Naive thymus-derived CD4-positive, alpha-beta T cell (primary cell): ENCODE measurements around the gene AGXT2. TPM values are rescaled to one million over a fixed set of nuclear protein-coding genes. Genes with fewer than 3 reads are reported as not detected.

Source experiments
- ATAC-seq: fragments of 150-1000 bp; cut with Tn5 transposase; 2 replicates; pipeline ENCODE4 v1.10.0; 2021; ENCODE audit warnings: mild to moderate bottlenecking, moderate library complexity
- CTCF ChIA-PET: fragments of 350-600 bp; sonication (Branson Sonifier 250); formaldehyde crosslinking; loops from one replicate; lab custom pipeline; 2021; ENCODE audit warnings: antibody characterized with exemption; lab: Charles Lee
- POLR2A ChIA-PET: fragments of 350-600 bp; sonication (Branson Sonifier 250); formaldehyde crosslinking; loops from one replicate; lab custom pipeline; 2021; ENCODE audit warnings: antibody characterized with exemption, inconsistent platforms; lab: Charles Lee
- DNase-seq, 9 donors: peaks; one replicate each; pipeline versions ENCODE4 v3.0.0 to v3.0.0-alpha.2; 2020 to 2022; ENCODE audit warnings: mixed read lengths in 1 of 9
- H3K27ac ChIP-seq: one replicate; pipeline ENCODE4 v1.7.0; 2013; ENCODE audit warnings: mild to moderate bottlenecking, low read depth, low read length, moderate library complexity
- H3K27me3 ChIP-seq, 2 donors: one replicate each; pipeline ENCODE4 v1.7.0; 2013; ENCODE audit warnings: low read length in 2 of 2, mild to moderate bottlenecking in 2 of 2, moderate library complexity in 2 of 2; ENCODE audit not compliant: control insufficient read depth in 2 of 2, insufficient read depth in 2 of 2
- H3K36me3 ChIP-seq, 3 experiments: 1 replicate in 2 of 3; 2 replicates in 1 of 3; pipeline ENCODE4 v1.7.0; 2013; ENCODE audit warnings: low read length in 3 of 3, mild to moderate bottlenecking in 3 of 3, moderate library complexity in 1 of 3; ENCODE audit not compliant: insufficient read depth in 3 of 3, control insufficient read depth in 2 of 3
- H3K4me1 ChIP-seq, 2 donors: one replicate each; pipeline ENCODE4 v1.7.0; 2013; ENCODE audit warnings: low read length in 2 of 2, mild to moderate bottlenecking in 2 of 2, moderate library complexity in 1 of 2; ENCODE audit not compliant: control insufficient read depth in 2 of 2, insufficient read depth in 2 of 2
- H3K4me3 ChIP-seq: 2 replicates; pipeline ENCODE4 v1.7.0; 2013; ENCODE audit warnings: mild to moderate bottlenecking, low read length
- H3K9me3 ChIP-seq, 3 experiments: 1 replicate in 2 of 3; 2 replicates in 1 of 3; pipeline ENCODE4 v1.7.0; 2013; ENCODE audit warnings: low read length in 3 of 3; ENCODE audit not compliant: control insufficient read depth in 2 of 3
- H3K27ac Mint-ChIP-seq, 9 donors: one replicate each; pipeline ENCODE4 v1.8.0; 2020 to 2022; ENCODE audit warnings: mixed read lengths in 9 of 9, mild to moderate bottlenecking in 8 of 9, moderate library complexity in 5 of 9, inconsistent platforms in 2 of 9
- H3K27me3 Mint-ChIP-seq, 5 donors: one replicate each; pipeline ENCODE4 v1.8.0; 2021 to 2022; ENCODE audit warnings: mixed read lengths in 5 of 5, mild to moderate bottlenecking in 1 of 5
- H3K36me3 Mint-ChIP-seq, 5 donors: one replicate each; pipeline ENCODE4 v1.8.0; 2020 to 2022; ENCODE audit warnings: mixed read lengths in 5 of 5, mild to moderate bottlenecking in 3 of 5, inconsistent platforms in 1 of 5
- H3K4me1 Mint-ChIP-seq, 7 donors: one replicate each; pipeline ENCODE4 v1.8.0; 2020 to 2022; ENCODE audit warnings: mixed read lengths in 7 of 7, mild to moderate bottlenecking in 3 of 7, inconsistent platforms in 1 of 7
- H3K4me3 Mint-ChIP-seq, 10 donors: one replicate each; pipeline ENCODE4 v1.8.0; 2020 to 2022; ENCODE audit warnings: mild to moderate bottlenecking in 10 of 10, mixed read lengths in 10 of 10, moderate library complexity in 6 of 10, inconsistent platforms in 2 of 10
- H3K9me3 Mint-ChIP-seq, 11 donors: one replicate each; pipeline ENCODE4 v1.8.0; 2020 to 2022; ENCODE audit warnings: mixed read lengths in 11 of 11, mild to moderate bottlenecking in 4 of 11, inconsistent platforms in 1 of 11, moderate library complexity in 1 of 11
- intact Hi-C, 2 donors: fragments of 100-400 bp; cut with micrococcal nuclease; formaldehyde crosslinking; loops; one replicate each; pipeline ENCODE4 v1.15.1; 2023
- polyA plus RNA-seq, 2 donors: library from polyadenylated mRNA; unstranded; fragments of 300-500 nt; fragmentation: Illumina TruSeq; gene quantifications; one replicate each; pipeline ENCODE4 v1.2.3, GENCODE V29; 2021
- total RNA-seq, 6 experiments: library from RNA in 5 of 6; stranded (reverse) in 5 of 6; gene quantifications; 1 replicate in 5 of 6; 2 replicates in 1 of 6; pipeline ENCODE4 v1.2.3 and lab custom pipeline; 2021 to 2026

The AGXT2 gene
- total and polyA plus RNA-seq, 7 experiments from 2014 or later: not detected

GRCh38 chr5:34968258-34968657, 79.5 kb downstream of the AGXT2 start:
- no peaks in the 10 kb centered on the region for H3K4me1 ChIP-seq
- no peak overlapping the region for H3K4me3 Mint-ChIP-seq
- intact Hi-C loops: no loop called here
- no peaks in the 10 kb centered on the region for H3K27me3 ChIP-seq
- peaks cover 0 to 3% (median 0%) of the 10 kb centered on the region in 7 donors for H3K4me1 Mint-ChIP-seq
- no peak overlapping the region for H3K4me3 ChIP-seq
- H3K9me3 Mint-ChIP-seq: peaks cover 0 to 14% (median 10%) of the 10 kb centered on the region in 11 donors
- ChIA-PET CTCF (no interaction called here), POLR2A (no interaction called here)
- H3K9me3 ChIP-seq: no peaks in the 10 kb centered on the region
- ATAC-seq: no peak
- peaks cover 0 to 23% (median 16%) of the 10 kb centered on the region in 5 donors for H3K36me3 Mint-ChIP-seq
- no peak for DNase-seq
- H3K27me3 Mint-ChIP-seq: no peaks in the 10 kb centered on the region
- no peaks in the 10 kb centered on the region for H3K36me3 ChIP-seq
- H3K27ac ChIP-seq: no peak overlapping the region
- no peak overlapping the region for H3K27ac Mint-ChIP-seq

- no peaks in the 10 kb centered on the region for H3K27me3 ChIP-seq
- H3K9me3 Mint-ChIP-seq: peaks cover 0 to 14% (median 10%) of the 10 kb centered on the region in 11 donors
- no peaks in the 10 kb centered on the region for H3K36me3 ChIP-seq
- no peaks in the 10 kb centered on the region for H3K9me3 ChIP-seq
- peaks cover 0 to 3% (median 0%) of the 10 kb centered on the region in 7 donors for H3K4me1 Mint-ChIP-seq
- DNase-seq (no peak), ATAC-seq (no peak)
- intact Hi-C loops: no loop called here
- no peak overlapping the region for H3K4me3 Mint-ChIP-seq
- H3K27ac Mint-ChIP-seq: no peak overlapping the region
- no peak overlapping the region for H3K27ac ChIP-seq
- CTCF ChIA-PET: no interaction called here
- H3K36me3 Mint-ChIP-seq: peaks cover 0 to 23% (median 16%) of the 10 kb centered on the region in 5 donors
- H3K27me3 Mint-ChIP-seq: no peaks in the 10 kb centered on the region
- H3K4me3 ChIP-seq: no peak overlapping the region
- H3K4me1 ChIP-seq: no peaks in the 10 kb centered on the region
- POLR2A ChIA-PET: no interaction called here
These were observed 80.2 kb downstream of the AGXT2 start for GRCh38 chr5:34967540-34967939.

GRCh38 chr5:34959323-34959722, 88.4 kb downstream of the AGXT2 start:
- no peaks in the 10 kb centered on the region for H3K27me3 ChIP-seq
- ATAC-seq (no peak), DNase-seq (no peak)
- Mint-ChIP-seq H3K27ac (peak overlapping the region in 8 of 9 donors; percentile 3 to 78 (median 48)), H3K9me3 (peaks cover 0 to 2% (median 0%) of the 10 kb centered on the region in 11 donors), H3K36me3 (peaks cover 3 to 16% (median 9%) of the 10 kb centered on the region in 5 donors), H3K4me3 (peak overlapping the region in 1 of 10 donors; percentile 43), H3K4me1 (peaks cover 0 to 25% (median 0%) of the 10 kb centered on the region in 7 donors), H3K27me3 (no peaks in the 10 kb centered on the region)
- peaks cover 0 to 6% (median 0%) of the 10 kb centered on the region in 3 experiments for H3K36me3 ChIP-seq
- no peak overlapping the region for H3K27ac ChIP-seq
- H3K4me1 ChIP-seq: no peaks in the 10 kb centered on the region
- intact Hi-C loops: no loop called here
- no peak overlapping the region for H3K4me3 ChIP-seq
- CTCF ChIA-PET: no interaction called here
- POLR2A ChIA-PET: no interaction called here
- H3K9me3 ChIP-seq: no peaks in the 10 kb centered on the region

- no peak overlapping the region for H3K27ac ChIP-seq
- no peaks in the 10 kb centered on the region for H3K27me3 ChIP-seq
- ChIA-PET CTCF (interaction anchor here (1.2 kb wide), 1 partner anchor 922 kb away, joined by 4 read pairs; no protein-coding TSS in a partner anchor), POLR2A (no interaction called here)
- no peaks in the 10 kb centered on the region for H3K27me3 Mint-ChIP-seq
- peak overlapping the region in 7 of 9 donors; percentile 39 to 79 (median 62) for H3K27ac Mint-ChIP-seq
- no peaks in the 10 kb centered on the region for H3K9me3 Mint-ChIP-seq
- peaks cover 0 to 25% (median 0%) of the 10 kb centered on the region in 7 donors for H3K4me1 Mint-ChIP-seq
- peak in 3 of 9 donors; percentile 1 to 17 (median 11) for DNase-seq
- peak; percentile 61 for ATAC-seq
- peaks cover 3 to 18% (median 8%) of the 10 kb centered on the region in 5 donors for H3K36me3 Mint-ChIP-seq
- H3K9me3 ChIP-seq: no peaks in the 10 kb centered on the region
- no peak overlapping the region for H3K4me3 Mint-ChIP-seq
- peaks cover 0 to 18% (median 0%) of the 10 kb centered on the region in 3 experiments for H3K36me3 ChIP-seq
- H3K4me3 ChIP-seq: no peak overlapping the region
- intact Hi-C loops: loop anchor here in 1 of 2 donors (1.0 kb wide), 1 partner anchor 45 kb away; no protein-coding TSS in a partner anchor
- no peaks in the 10 kb centered on the region for H3K4me1 ChIP-seq
These were observed 89.7 kb downstream of the AGXT2 start for GRCh38 chr5:34957857-34958690.

GRCh38 chr5:34957321-34957720, 90.4 kb downstream of the AGXT2 start:
- Mint-ChIP-seq H3K36me3 (peaks cover 5 to 21% (median 9%) of the 10 kb centered on the region in 5 donors), H3K27me3 (no peaks in the 10 kb centered on the region), H3K9me3 (no peaks in the 10 kb centered on the region), H3K27ac (no peak overlapping the region), H3K4me3 (no peak overlapping the region), H3K4me1 (peaks cover 0 to 25% (median 0%) of the 10 kb centered on the region in 7 donors)
- CTCF ChIA-PET: interaction anchor here (0.6 to 1.2 kb wide), 2 partner anchors 12 to 922 kb away, joined by 3 to 4 read pairs; no protein-coding TSS in a partner anchor
- H3K4me1 ChIP-seq: no peaks in the 10 kb centered on the region
- DNase-seq (no peak), ATAC-seq (no peak)
- intact Hi-C loops: no loop called here
- no peaks in the 10 kb centered on the region for H3K27me3 ChIP-seq
- POLR2A ChIA-PET: no interaction called here
- no peak overlapping the region for H3K4me3 ChIP-seq
- H3K36me3 ChIP-seq: peaks cover 0 to 18% (median 3%) of the 10 kb centered on the region in 3 experiments
- no peak overlapping the region for H3K27ac ChIP-seq
- H3K9me3 ChIP-seq: no peaks in the 10 kb centered on the region
